H1 (cell line): ENCODE data around the gene TNNI2. TPM values are rescaled to one million over a fixed set of nuclear protein-coding genes. Genes with fewer than 3 reads are reported as not detected.

Experiments used
- CTCF ChIA-PET: fragments of 300-600 bp; sonication (Branson Sonifier 250); formaldehyde crosslinking; loops from one replicate; lab custom pipeline; 2021; ENCODE audit not compliant: partially characterized antibody; lab: Charles Lee
- POLR2A ChIA-PET: fragments of 300-600 bp; sonication (Branson Sonifier 250); formaldehyde crosslinking; loops from one replicate; lab custom pipeline; 2021; ENCODE audit warnings: inconsistent platforms; ENCODE audit not compliant: partially characterized antibody; lab: Charles Lee
- DNase-seq, 2 experiments: peaks; one replicate each; pipeline versions ENCODE4 v3.0.0 to v3.0.0-alpha.2; 2010 to 2022; ENCODE audit warnings: low spot score in 2 of 2, low read depth in 1 of 2, mixed read lengths in 1 of 2
- FAIRE-seq: peaks from 2 replicates; lab custom pipeline; 2011; peaks lifted over from hg19 to GRCh38; lab: Jason Lieb, UNC
- H2AFZ ChIP-seq: 2 replicates; pipeline ENCODE4 v1.8.1; 2012; ENCODE audit warnings: low read length, inconsistent platforms
- H2AK5ac ChIP-seq: 2 replicates; pipeline ENCODE4 v1.6.1; 2013; ENCODE audit warnings: low read depth, low read length
- H2BK120ac ChIP-seq: replicated peaks from 2 replicates; pipeline ENCODE3; 2013; ENCODE audit warnings: low read depth, low read length, inconsistent platforms
- H2BK12ac ChIP-seq: 2 replicates; pipeline ENCODE4 v1.6.1; 2013; ENCODE audit warnings: low read depth, low read length
- H2BK15ac ChIP-seq: 2 replicates; pipeline ENCODE4 v1.6.1; 2013; ENCODE audit warnings: low read length
- H2BK20ac ChIP-seq: 2 replicates; pipeline ENCODE4 v1.6.1; 2013; ENCODE audit warnings: low read length
- H2BK5ac ChIP-seq: 2 replicates; pipeline ENCODE4 v1.6.1; 2013; ENCODE audit warnings: low read depth, low read length
- H3K14ac ChIP-seq: 2 replicates; pipeline ENCODE4 v1.6.1; 2013; ENCODE audit warnings: inconsistent platforms; ENCODE audit not compliant: insufficient read length
- H3K18ac ChIP-seq: 2 replicates; pipeline ENCODE4 v1.6.1; 2013; ENCODE audit warnings: low read length; ENCODE audit errors: extremely low read depth
- H3K23ac ChIP-seq: 2 replicates; pipeline ENCODE4 v1.6.1; 2013; ENCODE audit warnings: inconsistent platforms; ENCODE audit not compliant: insufficient read length
- H3K23me2 ChIP-seq: 2 replicates; pipeline ENCODE4 v1.6.1; 2013; ENCODE audit warnings: low read depth, low read length
- H3K27ac ChIP-seq: 2 replicates; pipeline ENCODE4 v1.6.1; 2011; ENCODE audit warnings: low read depth, low read length, inconsistent platforms
- H3K27me3 ChIP-seq, 4 experiments: replicated peaks in 1 of 4; 1 replicate in 1 of 4; 2 replicates in 3 of 4; pipeline versions ENCODE4 v1.6.1 to v1.8.1; 2011 to 2013; ENCODE audit warnings: low read length in 3 of 4, mild to moderate bottlenecking in 3 of 4, inconsistent platforms in 2 of 4, mixed read lengths in 2 of 4, moderate library complexity in 1 of 4; ENCODE audit not compliant: control insufficient read depth in 3 of 4, insufficient read depth in 3 of 4; ENCODE audit errors: extremely low read depth in 1 of 4
- H3K36me3 ChIP-seq, 4 experiments: 2 replicates each; pipeline versions ENCODE4 v1.6.1 to v1.8.1; 2011 to 2013; ENCODE audit warnings: mild to moderate bottlenecking in 4 of 4, low read length in 3 of 4, moderate library complexity in 2 of 4, control low read depth in 1 of 4, inconsistent platforms in 1 of 4; ENCODE audit not compliant: insufficient read depth in 4 of 4, control insufficient read depth in 2 of 4
- H3K4ac ChIP-seq: replicated peaks from 2 replicates; pipeline ENCODE3; 2013; ENCODE audit warnings: low read length, low read depth, mixed read lengths, inconsistent platforms; ENCODE audit not compliant: insufficient read length
- H3K4me1 ChIP-seq, 4 experiments: replicated peaks in 1 of 4; 1 replicate in 1 of 4; 2 replicates in 3 of 4; pipeline versions ENCODE4 v1.6.1 to v1.8.1; 2011 to 2013; ENCODE audit warnings: low read length in 3 of 4, inconsistent platforms in 2 of 4, mixed read lengths in 1 of 4; ENCODE audit not compliant: insufficient read depth in 4 of 4, control insufficient read depth in 3 of 4
- H3K4me2 ChIP-seq, 2 experiments: 2 replicates each; pipeline versions ENCODE4 v1.6.1 to v1.8.1; 2011 to 2013; ENCODE audit warnings: low read depth in 2 of 2, low read length in 2 of 2, control low read depth in 1 of 2, inconsistent platforms in 1 of 2, mild to moderate bottlenecking in 1 of 2; ENCODE audit not compliant: insufficient read depth in 1 of 2
- H3K4me3 ChIP-seq, 4 experiments: fragments of 200-600, 300-600 bp in 1 of 4; sonication (generic), shearing (Covaris generic), sonication (Bioruptor Twin) in 1 of 4; 2 replicates each; pipeline versions ENCODE4 v1.5.1 to v1.8.1; 2011 to 2016; ENCODE audit warnings: low read length in 4 of 4, low read depth in 3 of 4, control low read depth in 2 of 4, inconsistent platforms in 2 of 4, mild to moderate bottlenecking in 2 of 4, mixed read lengths in 1 of 4, moderate library complexity in 1 of 4; ENCODE audit not compliant: insufficient read depth in 2 of 4; ENCODE audit errors: extremely low read depth in 1 of 4
- H3K56ac ChIP-seq: replicated peaks from 2 replicates; pipeline ENCODE3; 2013; ENCODE audit warnings: low read depth, mild to moderate bottlenecking, mixed read lengths, low read length, inconsistent platforms; ENCODE audit not compliant: insufficient read length
- H3K79me1 ChIP-seq: 2 replicates; pipeline ENCODE4 v1.6.1; 2013; ENCODE audit warnings: low read depth, low read length, control low read depth
- H3K79me2 ChIP-seq, 2 experiments: 2 replicates each; pipeline versions ENCODE4 v1.6.1 to v1.8.1; 2012 to 2013; ENCODE audit warnings: low read length in 2 of 2, mild to moderate bottlenecking in 2 of 2, inconsistent platforms in 1 of 2; ENCODE audit not compliant: insufficient read depth in 2 of 2, control insufficient read depth in 1 of 2
- H3K9ac ChIP-seq, 4 experiments: replicated peaks in 1 of 4; 1 replicate in 1 of 4; 2 replicates in 3 of 4; pipeline versions ENCODE4 v1.6.1 to v1.8.1; 2011 to 2013; ENCODE audit warnings: low read depth in 3 of 4, low read length in 3 of 4, control low read depth in 2 of 4, mild to moderate bottlenecking in 2 of 4, moderate library complexity in 2 of 4, inconsistent platforms in 1 of 4; ENCODE audit errors: extremely low read depth in 1 of 4
- H3K9me3 ChIP-seq, 2 experiments: 2 replicates each; pipeline versions ENCODE4 v1.6.1 to v1.8.1; 2012 to 2013; ENCODE audit warnings: mild to moderate bottlenecking in 2 of 2, moderate library complexity in 2 of 2, control low read depth in 1 of 2, inconsistent platforms in 1 of 2, low read depth in 1 of 2, low read length in 1 of 2, mixed read lengths in 1 of 2; ENCODE audit not compliant: insufficient read depth in 2 of 2
- H4K20me1 ChIP-seq, 2 experiments: replicated peaks in 1 of 2; 2 replicates each; pipeline versions ENCODE3 to v1.8.1; 2011 to 2013; ENCODE audit warnings: inconsistent platforms in 2 of 2, low read length in 2 of 2, mild to moderate bottlenecking in 1 of 2; ENCODE audit not compliant: insufficient read depth in 2 of 2, control insufficient read depth in 1 of 2
- H4K5ac ChIP-seq: 2 replicates; pipeline ENCODE4 v1.6.1; 2013; ENCODE audit warnings: low read length, low read depth, mixed read lengths, inconsistent platforms; ENCODE audit not compliant: insufficient read length
- H4K8ac ChIP-seq: 2 replicates; pipeline ENCODE4 v1.8.0; 2013; ENCODE audit warnings: mild to moderate bottlenecking, moderate library complexity, low read length, inconsistent platforms; ENCODE audit not compliant: insufficient read depth; ENCODE audit errors: extremely low read depth
- H4K91ac ChIP-seq: replicated peaks from 2 replicates; pipeline ENCODE3; 2013; ENCODE audit warnings: low read length, mixed read lengths, inconsistent platforms; ENCODE audit not compliant: insufficient read length
- CHD2 ChIP-seq: IDR thresholded peaks from 2 replicates; pipeline ENCODE4 v1.6.1; 2012; ENCODE audit warnings: low read length, improper control_type of control experiment
- CTBP2 ChIP-seq: IDR thresholded peaks from 2 replicates; pipeline ENCODE4 v1.7.0; 2011; ENCODE audit warnings: borderline replicate concordance, mild to moderate bottlenecking, moderate library complexity, mixed read lengths, low read length; ENCODE audit not compliant: insufficient read depth, insufficient read length
- EP300 ChIP-seq, 2 experiments: IDR thresholded peaks; 1 replicate in 1 of 2; 2 replicates in 1 of 2; pipeline ENCODE4 v1.6.1; 2011 to 2012; ENCODE audit warnings: low read depth in 2 of 2, low read length in 2 of 2, mild to moderate bottlenecking in 2 of 2, borderline replicate concordance in 1 of 2, inconsistent platforms in 1 of 2, moderate library complexity in 1 of 2
- GABPA ChIP-seq: IDR thresholded peaks from 2 replicates; pipeline ENCODE4 v1.6.1; 2011; ENCODE audit warnings: mild to moderate bottlenecking, low read length, moderate library complexity, borderline replicate concordance; ENCODE audit not compliant: insufficient read depth
- HDAC2 ChIP-seq, 2 experiments: fragments of 300-600 bp in 1 of 2; sonication (generic) in 1 of 2; IDR thresholded peaks; 2 replicates each; pipeline ENCODE4 v1.6.1; 2011 to 2012; ENCODE audit warnings: low read depth in 2 of 2, low read length in 2 of 2, mild to moderate bottlenecking in 2 of 2, moderate library complexity in 2 of 2, borderline replicate concordance in 1 of 2, inconsistent platforms in 1 of 2
- JUN ChIP-seq: IDR thresholded peaks from 2 replicates; pipeline ENCODE4 v1.6.1; 2011; ENCODE audit warnings: low read depth, mild to moderate bottlenecking, improper control_type of control experiment, low read length
- KDM5A ChIP-seq: fragments of 200-600 bp; IDR thresholded peaks from 2 replicates; pipeline ENCODE4 v1.7.1; 2012; ENCODE audit warnings: mild to moderate bottlenecking, low read length, inconsistent platforms, mixed read lengths
- TCF12 ChIP-seq: IDR thresholded peaks from 2 replicates; pipeline ENCODE4 v1.6.1; 2011; ENCODE audit warnings: low read depth, mild to moderate bottlenecking, low read length
- WGBS, 2 experiments: shearing (Covaris generic) in 1 of 2; methylation state at CpG; one replicate each; pipeline versions ENCODE4 v1.1.6 to v1.1.7; 2013 to 2015; ENCODE audit warnings: low lambda C conversion rate in 2 of 2, mixed read lengths in 2 of 2, inconsistent platforms in 1 of 2, low coverage in 1 of 2, missing lambda C conversion rate in 1 of 2; ENCODE audit not compliant: insufficient replicate concordance in 2 of 2, insufficient coverage in 1 of 2, insufficient read length in 1 of 2; ENCODE audit errors: extremely low coverage in 1 of 2, missing lambda C conversion rate in 1 of 2; 5-methylcytosine and 5-hydroxymethylcytosine counted together
- polyA plus RNA-seq, 7 experiments: library from polyadenylated mRNA; depleted of rRNA in 3 of 7; stranded (reverse) in 5 of 7; unstranded in 2 of 7; fragments of >200 nt in 5 of 7; fragments of 200-250 nt in 2 of 7; gene quantifications; 1 replicate in 5 of 7; 2 replicates in 1 of 7; 4 replicates in 1 of 7; pipeline versions ENCODE4 v1.2.1 to v1.2.3, GENCODE V29; 2011 to 2013; ENCODE audit warnings: missing spikeins in 2 of 7, mixed read lengths in 2 of 7
- total RNA-seq: library from RNA; stranded (reverse); fragmentation: NEBNext Ultra II Directional; extraction: Animal tissue kit (Norgen Biotek cat#: 25700); gene quantifications from 2 replicates; pipeline ENCODE4 v1.2.1, GENCODE V29; 2021

TNNI2 gene
- total and polyA plus RNA-seq, 2 of the 8 experiments (the other 6 are each of a cell fraction or from before 2014, with no cell fraction given) = not detected

- H2BK20ac ChIP-seq = no peak overlapping the region
- H2BK5ac ChIP-seq = no peak overlapping the region
- no peak overlapping the region for H2AFZ ChIP-seq
- H3K56ac ChIP-seq = no peak overlapping the region
- CTCF ChIA-PET = interaction anchor here (0.8 to 6.8 kb wide), 11 partner anchors 7 to 351 kb away, joined by 3 to 38 read pairs (median 11); no protein-coding TSS in a partner anchor
- no peaks in the 10 kb centered on the region for H3K23me2 ChIP-seq
- H2BK120ac ChIP-seq = no peak overlapping the region
- no peak overlapping the region for H3K23ac ChIP-seq
- no peaks in the 10 kb centered on the region for H3K36me3 ChIP-seq
- H3K27ac ChIP-seq = no peak overlapping the region
- H2AK5ac ChIP-seq = no peak overlapping the region
- H4K20me1 ChIP-seq = no peaks in the 10 kb centered on the region
- peaks cover 0 to 3% of the 10 kb centered on the region in 2 experiments; a peak in 2 of 4 replicates for H3K9me3 ChIP-seq
- H3K27me3 ChIP-seq = peaks cover 0 to 2% (median 1%) of the 10 kb centered on the region in 4 experiments; a peak in 3 of 7 replicates
- no peak overlapping the region for H3K9ac ChIP-seq
- no peaks in the 10 kb centered on the region for H3K79me1 ChIP-seq
- H3K14ac ChIP-seq = no peak overlapping the region
- no peak overlapping the region for H3K18ac ChIP-seq
- no peak for FAIRE-seq
- POLR2A ChIA-PET = no interaction called here
- no peak for DNase-seq
- H4K8ac ChIP-seq = no peak overlapping the region
- H3K4ac ChIP-seq = no peak overlapping the region
- TF ChIP-seq EP300 (IDR thresholded peaks at IDR 0.05; ENCODE audit: borderline replicate concordance in 1 of 2, low read depth in 2 of 2, low read length in 2 of 2) (no peak), GABPA (no peak), HDAC2 (IDR thresholded peaks at IDR 0.05; ENCODE audit: borderline replicate concordance in 1 of 2, low read depth in 2 of 2, low read length in 2 of 2) (no peak), KDM5A (no peak), TCF12 (no peak), JUN (no peak), CTBP2 (no peak), CHD2 (no peak)
- H3K4me1 ChIP-seq = 0 out of 7 replicates have a peak, but pooled peaks cover 0 to 3% (median 0%) of the 10 kb centered on the region in 4 experiments
- no peak overlapping the region for H3K4me3 ChIP-seq
- no peaks in the 10 kb centered on the region for H3K79me2 ChIP-seq
- H3K4me2 ChIP-seq = no peak overlapping the region
- H2BK15ac ChIP-seq = no peak overlapping the region
- peak overlapping the region; percentile 42; the same call in 1 of the 2 replicates for H2BK12ac ChIP-seq
- H4K91ac ChIP-seq = no peak overlapping the region
- H4K5ac ChIP-seq = no peak overlapping the region
- WGBS, 2 experiments = 90% methylated on average over 15 of the region's 15 CpGs; no CpG with 5 or more reads in 1 of the 2 experiments
Measured at GRCh38 chr11:1805525-1805924, 33.3 kb upstream of the TNNI2 start.
